ENCODE results near the gene LIN9. TPM values are rescaled to one million over a fixed set of nuclear protein-coding genes. Genes with fewer than 3 reads are reported as not detected.

LIN9 gene
- total and polyA plus RNA-seq, 2 of the 13 experiments (the other 11 are each of a cell fraction or from before 2014, with no cell fraction given): 3.0 to 10.0 TPM

DNA sequence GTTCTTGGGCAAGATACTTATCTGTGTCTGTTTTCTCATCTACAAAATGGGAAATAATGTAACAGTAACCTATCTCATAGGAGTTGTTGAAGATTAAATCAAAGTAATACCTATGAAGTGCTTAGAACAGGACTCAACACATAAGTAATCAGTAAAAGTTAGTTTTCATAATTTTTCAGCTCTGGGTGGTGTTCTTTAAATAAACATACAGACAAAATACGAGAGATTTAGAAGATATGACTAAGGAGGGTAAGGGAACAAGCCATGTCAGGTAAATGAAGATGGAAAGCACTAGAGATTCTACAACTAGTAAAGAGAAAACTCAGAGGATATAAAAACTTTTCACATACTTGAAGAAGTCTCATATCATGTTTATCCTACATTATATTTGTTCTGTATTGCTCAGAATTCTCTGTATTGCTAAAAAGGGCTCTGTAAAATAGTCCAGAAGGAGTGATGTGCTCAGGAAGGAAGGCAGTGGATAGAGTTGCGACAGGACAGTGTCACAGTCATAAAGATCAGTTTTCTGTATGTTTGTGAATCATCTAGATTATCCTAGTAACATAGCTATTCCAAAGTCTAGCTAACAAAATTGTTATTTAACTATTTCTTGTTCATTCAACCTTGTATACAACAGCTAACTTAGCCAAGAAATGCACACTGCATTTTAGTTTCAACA, 16.0 kb downstream of the LIN9 start:
- Histone ChIP-seq H3K4me2 (ENCODE audit: low read depth, low read length) (no peak overlapping the region), H4K20me1 (ENCODE audit: insufficient read depth, low read length) (no peaks in the 10 kb centered on the region), H3K4me3 (replicated peaks in 1 of 3; ENCODE audit: insufficient read depth in 1 of 3, low read depth in 2 of 3, low read length in 3 of 3) (no peak overlapping the region), H3K4me1 (ENCODE audit: insufficient read depth, low read length) (no peaks in the 10 kb centered on the region), H2AFZ (ENCODE audit: low read length) (no peak overlapping the region), H3K9me3 (ENCODE audit: low read length) (no peaks in the 10 kb centered on the region), H3K79me2 (ENCODE audit: insufficient read depth, low read length) (no peaks in the 10 kb centered on the region), H3K9ac (ENCODE audit: insufficient read depth, low read depth, low read length) (no peak overlapping the region), H3K27me3 (ENCODE audit: control insufficient read depth in 1 of 2, insufficient read depth in 2 of 2, low read length in 2 of 2) (no peaks in the 10 kb centered on the region), H3K36me3 (replicated peaks in 1 of 2; ENCODE audit: control insufficient read depth in 1 of 2, insufficient read depth in 2 of 2, low read length in 2 of 2) (peaks cover 6 to 15% of the 10 kb centered on the region in 2 experiments; a peak in 4 of 5 replicates), H3K27ac (ENCODE audit: extremely low read length, insufficient read depth, low read length) (no peak overlapping the region)
- intact Hi-C loops (cut with micrococcal nuclease; ENCODE audit: unreplicated experiment) (no loop called here), in situ Hi-C loops (cut with HindIII; ENCODE audit: extremely low pct_ligation_motif_present, low pct_unique_long_range_greater_than_20kb) (no loop called here)
- TF ChIP-seq NFATC3 (CRISPR knock-in tag; IDR thresholded peaks at IDR 0.05): no peak
- TF ChIP-seq, protein P1, sequence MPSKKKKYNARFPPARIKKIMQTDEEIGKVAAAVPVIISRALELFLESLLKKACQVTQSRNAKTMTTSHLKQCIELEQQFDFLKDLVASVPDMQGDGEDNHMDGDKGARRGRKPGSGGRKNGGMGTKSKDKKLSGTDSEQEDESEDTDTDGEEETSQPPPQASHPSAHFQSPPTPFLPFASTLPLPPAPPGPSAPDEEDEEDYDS (CRISPR knock-in tag; IDR thresholded peaks at IDR 0.05): no peak
- no peak for TF ChIP-seq ETV5 (CRISPR knock-in tag; IDR thresholded peaks at IDR 0.05; ENCODE audit: borderline replicate concordance)
- TF ChIP-seq, protein P2, sequence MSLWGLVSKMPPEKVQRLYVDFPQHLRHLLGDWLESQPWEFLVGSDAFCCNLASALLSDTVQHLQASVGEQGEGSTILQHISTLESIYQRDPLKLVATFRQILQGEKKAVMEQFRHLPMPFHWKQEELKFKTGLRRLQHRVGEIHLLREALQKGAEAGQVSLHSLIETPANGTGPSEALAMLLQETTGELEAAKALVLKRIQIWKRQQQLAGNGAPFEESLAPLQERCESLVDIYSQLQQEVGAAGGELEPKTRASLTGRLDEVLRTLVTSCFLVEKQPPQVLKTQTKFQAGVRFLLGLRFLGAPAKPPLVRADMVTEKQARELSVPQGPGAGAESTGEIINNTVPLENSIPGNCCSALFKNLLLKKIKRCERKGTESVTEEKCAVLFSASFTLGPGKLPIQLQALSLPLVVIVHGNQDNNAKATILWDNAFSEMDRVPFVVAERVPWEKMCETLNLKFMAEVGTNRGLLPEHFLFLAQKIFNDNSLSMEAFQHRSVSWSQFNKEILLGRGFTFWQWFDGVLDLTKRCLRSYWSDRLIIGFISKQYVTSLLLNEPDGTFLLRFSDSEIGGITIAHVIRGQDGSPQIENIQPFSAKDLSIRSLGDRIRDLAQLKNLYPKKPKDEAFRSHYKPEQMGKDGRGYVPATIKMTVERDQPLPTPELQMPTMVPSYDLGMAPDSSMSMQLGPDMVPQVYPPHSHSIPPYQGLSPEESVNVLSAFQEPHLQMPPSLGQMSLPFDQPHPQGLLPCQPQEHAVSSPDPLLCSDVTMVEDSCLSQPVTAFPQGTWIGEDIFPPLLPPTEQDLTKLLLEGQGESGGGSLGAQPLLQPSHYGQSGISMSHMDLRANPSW (CRISPR knock-in tag; IDR thresholded peaks at IDR 0.05; ENCODE audit: borderline replicate concordance): no peak
- TF ChIP-seq, protein P3, sequence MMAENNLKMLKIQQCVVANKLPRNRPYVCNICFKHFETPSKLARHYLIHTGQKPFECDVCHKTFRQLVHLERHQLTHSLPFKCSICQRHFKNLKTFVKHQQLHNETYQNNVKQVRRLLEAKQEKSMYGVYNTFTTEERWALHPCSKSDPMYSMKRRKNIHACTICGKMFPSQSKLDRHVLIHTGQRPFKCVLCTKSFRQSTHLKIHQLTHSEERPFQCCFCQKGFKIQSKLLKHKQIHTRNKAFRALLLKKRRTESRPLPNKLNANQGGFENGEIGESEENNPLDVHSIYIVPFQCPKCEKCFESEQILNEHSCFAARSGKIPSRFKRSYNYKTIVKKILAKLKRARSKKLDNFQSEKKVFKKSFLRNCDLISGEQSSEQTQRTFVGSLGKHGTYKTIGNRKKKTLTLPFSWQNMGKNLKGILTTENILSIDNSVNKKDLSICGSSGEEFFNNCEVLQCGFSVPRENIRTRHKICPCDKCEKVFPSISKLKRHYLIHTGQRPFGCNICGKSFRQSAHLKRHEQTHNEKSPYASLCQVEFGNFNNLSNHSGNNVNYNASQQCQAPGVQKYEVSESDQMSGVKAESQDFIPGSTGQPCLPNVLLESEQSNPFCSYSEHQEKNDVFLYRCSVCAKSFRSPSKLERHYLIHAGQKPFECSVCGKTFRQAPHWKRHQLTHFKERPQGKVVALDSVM (CRISPR knock-in tag; IDR thresholded peaks at IDR 0.05): no peak
- TF ChIP-seq, protein P4, sequence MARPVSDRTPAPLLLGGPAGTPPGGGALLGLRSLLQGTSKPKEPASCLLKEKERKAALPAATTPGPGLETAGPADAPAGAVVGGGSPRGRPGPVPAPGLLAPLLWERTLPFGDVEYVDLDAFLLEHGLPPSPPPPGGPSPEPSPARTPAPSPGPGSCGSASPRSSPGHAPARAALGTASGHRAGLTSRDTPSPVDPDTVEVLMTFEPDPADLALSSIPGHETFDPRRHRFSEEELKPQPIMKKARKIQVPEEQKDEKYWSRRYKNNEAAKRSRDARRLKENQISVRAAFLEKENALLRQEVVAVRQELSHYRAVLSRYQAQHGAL (CRISPR knock-in tag; IDR thresholded peaks at IDR 0.05; ENCODE audit: not compliant biosample characterization): no peak
- TF ChIP-seq ARNTL (CRISPR knock-in tag; IDR thresholded peaks at IDR 0.05): no peak
- TF ChIP-seq SKI (IDR thresholded peaks at IDR 0.05; ENCODE audit: partially characterized antibody): no peak
- no peak for TF ChIP-seq MEF2D (CRISPR knock-in tag; IDR thresholded peaks at IDR 0.05)
- TF ChIP-seq, protein P5, sequence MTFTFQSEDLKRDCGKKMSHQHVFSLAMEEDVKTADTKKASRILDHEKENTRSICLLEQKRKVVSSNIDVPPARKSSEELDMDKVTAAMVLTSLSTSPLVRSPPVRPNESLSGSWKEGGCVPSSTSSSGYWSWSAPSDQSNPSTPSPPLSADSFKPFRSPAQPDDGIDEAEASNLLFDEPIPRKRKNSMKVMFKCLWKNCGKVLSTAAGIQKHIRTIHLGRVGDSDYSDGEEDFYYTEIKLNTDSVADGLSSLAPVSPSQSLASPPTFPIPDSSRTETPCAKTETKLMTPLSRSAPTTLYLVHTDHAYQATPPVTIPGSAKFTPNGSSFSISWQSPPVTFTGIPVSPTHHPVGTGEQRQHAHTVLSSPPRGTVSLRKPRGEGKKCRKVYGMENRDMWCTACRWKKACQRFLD (CRISPR knock-in tag; IDR thresholded peaks at IDR 0.05; ENCODE audit: borderline replicate concordance): no peak
- TF ChIP-seq MYNN (CRISPR knock-in tag; IDR thresholded peaks at IDR 0.05; ENCODE audit: low read depth): no peak
- TF ChIP-seq, protein P6, sequence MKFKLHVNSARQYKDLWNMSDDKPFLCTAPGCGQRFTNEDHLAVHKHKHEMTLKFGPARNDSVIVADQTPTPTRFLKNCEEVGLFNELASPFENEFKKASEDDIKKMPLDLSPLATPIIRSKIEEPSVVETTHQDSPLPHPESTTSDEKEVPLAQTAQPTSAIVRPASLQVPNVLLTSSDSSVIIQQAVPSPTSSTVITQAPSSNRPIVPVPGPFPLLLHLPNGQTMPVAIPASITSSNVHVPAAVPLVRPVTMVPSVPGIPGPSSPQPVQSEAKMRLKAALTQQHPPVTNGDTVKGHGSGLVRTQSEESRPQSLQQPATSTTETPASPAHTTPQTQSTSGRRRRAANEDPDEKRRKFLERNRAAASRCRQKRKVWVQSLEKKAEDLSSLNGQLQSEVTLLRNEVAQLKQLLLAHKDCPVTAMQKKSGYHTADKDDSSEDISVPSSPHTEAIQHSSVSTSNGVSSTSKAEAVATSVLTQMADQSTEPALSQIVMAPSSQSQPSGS (CRISPR knock-in tag; IDR thresholded peaks at IDR 0.05): no peak
- no peak for TF ChIP-seq ARHGAP35 (CRISPR knock-in tag; IDR thresholded peaks at IDR 0.05; ENCODE audit: borderline replicate concordance)
- ChIA-PET POLR2A (no interaction called here), CTCF (ENCODE audit: low intra/inter-chr PET ratio, low total read pairs) (no interaction called here)
- ATAC-seq (no peak), DNase-seq (ENCODE audit: low spot score) (no peak), FAIRE-seq (no peak)
- 89% methylated on average over 2 of the region's 2 CpGs for WGBS (ENCODE audit: low lambda C conversion rate)
- BruUV-seq (replicated peaks): no TSS peak
